AG04449 (cell line): ENCODE data around the gene LRFN2.

Source experiments
- CTCF ChIA-PET: fragments of 350-600 bp; formaldehyde crosslinking; extraction: SDS; loops from one replicate; lab custom pipeline; 2021; ENCODE audit warnings: antibody characterized with exemption; lab: Yijun Ruan, JAX
- POLR2A ChIA-PET: fragments of 400-600, 350-600 bp; formaldehyde crosslinking; extraction: SDS; loops from one replicate; lab custom pipeline; 2020; ENCODE audit warnings: antibody characterized with exemption, inconsistent platforms; lab: Yijun Ruan, JAX
- DNase-seq: peaks from one replicate; pipeline ENCODE4 v3.0.0-alpha.2; 2010; ENCODE audit warnings: low read depth, low spot score
- H3K4me3 ChIP-seq: 2 replicates; pipeline ENCODE4 v1.5.1; 2011; ENCODE audit warnings: low read depth, mild to moderate bottlenecking, control low read depth, low read length
- CTCF ChIP-seq: IDR thresholded peaks from one replicate; pipeline ENCODE4 v1.5.1; 2011; ENCODE audit warnings: mild to moderate bottlenecking, moderate library complexity, low read length, control low read depth, inconsistent platforms; ENCODE audit not compliant: insufficient read depth; ENCODE audit errors: missing control alignments

The LRFN2 gene

DNA sequence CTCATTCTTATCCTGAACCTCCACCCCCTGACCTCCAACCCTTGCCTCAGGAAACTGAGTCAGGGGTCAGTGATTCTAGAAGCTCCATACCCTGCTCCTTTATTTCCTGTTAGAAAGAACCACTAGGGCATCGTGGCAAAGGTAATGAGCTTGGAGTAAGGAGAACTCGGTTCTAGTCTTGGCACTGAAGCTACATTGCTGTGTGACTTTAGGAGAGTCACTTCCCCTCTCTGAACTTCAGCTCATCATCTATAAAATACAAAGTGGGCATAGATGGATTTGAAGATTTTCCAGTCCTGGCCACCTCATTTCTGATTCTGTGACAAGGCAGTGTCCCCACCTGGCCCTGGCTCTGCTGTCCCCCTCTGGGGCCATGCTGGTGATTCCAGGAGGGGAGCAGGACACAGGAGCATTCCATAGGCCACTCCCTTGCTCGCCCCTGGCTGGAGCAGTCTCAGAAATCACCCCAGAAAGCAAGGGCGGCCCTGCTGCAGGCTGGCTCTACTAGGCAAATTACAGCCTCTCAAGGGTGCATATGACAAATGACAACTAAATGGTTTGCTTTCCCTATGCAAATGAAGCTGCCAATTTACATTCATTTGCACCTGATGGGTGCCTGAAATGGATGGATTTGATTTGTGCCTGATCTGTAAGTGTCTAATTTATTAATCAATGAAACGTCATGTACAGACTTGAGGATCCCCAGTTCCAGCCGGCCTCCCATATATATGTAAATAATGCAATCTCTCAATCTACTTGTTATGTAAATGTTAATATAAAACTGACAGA lies 62.2 kb downstream of the LRFN2 start:
- CTCF ChIA-PET = no interaction called here
- TF ChIP-seq CTCF = no peak
- POLR2A ChIA-PET = no interaction called here
- DNase-seq = no peak
- H3K4me3 ChIP-seq = no peak overlapping the region

DNA sequence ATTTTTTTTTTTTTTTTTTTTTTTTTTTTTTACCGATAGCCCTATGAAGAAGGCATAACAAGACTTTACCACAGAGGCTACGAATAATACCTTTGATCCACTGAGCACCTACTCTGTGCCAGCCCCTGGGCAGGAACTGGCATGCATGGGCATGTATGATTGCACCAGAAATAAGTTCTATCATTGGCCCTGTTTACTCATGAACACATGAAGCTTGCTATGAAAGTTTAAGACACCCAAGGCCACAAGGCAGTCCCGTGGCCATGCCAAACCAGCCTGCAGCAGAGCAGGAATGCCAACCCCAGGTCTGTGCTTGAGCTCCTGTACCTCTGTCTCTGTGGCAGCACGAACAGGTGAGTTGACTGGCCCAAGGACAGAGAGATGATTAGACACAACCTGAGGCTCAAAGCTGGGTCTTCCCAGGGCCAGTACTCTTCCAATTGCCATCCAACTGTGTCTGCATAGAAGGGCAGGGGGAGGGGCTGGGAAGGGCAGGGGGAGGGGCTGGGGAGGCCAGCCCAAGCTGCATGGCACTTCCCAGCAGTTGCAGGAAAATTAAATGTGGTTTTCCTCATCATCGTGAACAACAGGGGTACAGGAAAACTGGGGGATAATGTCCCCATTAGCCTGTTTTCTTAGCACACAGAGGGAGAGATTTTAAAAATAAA lies 63.5 kb downstream of the LRFN2 start:
- DNase-seq = no peak
- TF ChIP-seq CTCF = no peak
- ChIA-PET POLR2A (no interaction called here), CTCF (no interaction called here)
- H3K4me3 ChIP-seq = no peak overlapping the region

- DNase-seq = no peak
- ChIA-PET POLR2A (no interaction called here), CTCF (no interaction called here)
- no peak for TF ChIP-seq CTCF
- H3K4me3 ChIP-seq = no peak overlapping the region
These were observed 65.7 kb downstream of the LRFN2 start for GRCh38 chr6:40521496-40521895.

GRCh38 chr6:40520678-40521077 lies 66.5 kb downstream of the LRFN2 start:
- CTCF ChIA-PET = no interaction called here
- H3K4me3 ChIP-seq = no peak overlapping the region
- TF ChIP-seq CTCF = no peak
- no peak for DNase-seq
- POLR2A ChIA-PET = no interaction called here

- no peak for DNase-seq
- no peak for TF ChIP-seq CTCF
- ChIA-PET CTCF (no interaction called here), POLR2A (no interaction called here)
- no peak overlapping the region for H3K4me3 ChIP-seq
These were observed 67.1 kb downstream of the LRFN2 start for GRCh38 chr6:40520084-40520483.

- TF ChIP-seq CTCF = no peak
- no peak for DNase-seq
- CTCF ChIA-PET = no interaction called here
- H3K4me3 ChIP-seq = no peak overlapping the region
- POLR2A ChIA-PET = no interaction called here
These were observed 69.5 kb downstream of the LRFN2 start for GRCh38 chr6:40517654-40518053.
